ENCODE results near the gene SEC16A. TPM values are rescaled to one million over a fixed set of nuclear protein-coding genes. Genes with fewer than 3 reads are reported as not detected.

The SEC16A gene
- total RNA-seq, 4 donors from 2014 or later: 58.0 to 89.3 (median 75.0) TPM

GRCh38 chr9:136530461-136531089 is 47.7 kb upstream of the SEC16A start:
- Histone ChIP-seq H3K36me3 (no peaks in the 10 kb centered on the region), H3K27ac (peak overlapping the region; percentile 6), H3K9me3 (no peaks in the 10 kb centered on the region), H3K27me3 (no peaks in the 10 kb centered on the region), H3K4me1 (peaks cover 93% of the 10 kb centered on the region), H3K4me3 (no peak overlapping the region)
- TF ChIP-seq POLR2AphosphoS5 (IDR thresholded peaks at IDR 0.05) (no peak), POLR2A (IDR thresholded peaks at IDR 0.05) (no peak)
- whole genome bisulfite sequencing: 86% methylated on average over 13 of the region's 20 CpGs
- no peak for DNase-seq (ENCODE audit: low spot score in 2 of 2)

GRCh38 chr9:136529516-136530460 is 46.9 kb upstream of the SEC16A start:
- Histone ChIP-seq H3K36me3 (no peaks in the 10 kb centered on the region), H3K27ac (peak overlapping the region; percentile 6), H3K9me3 (no peaks in the 10 kb centered on the region), H3K4me3 (no peak overlapping the region), H3K27me3 (no peaks in the 10 kb centered on the region), H3K4me1 (peaks cover 89% of the 10 kb centered on the region)
- no peak for DNase-seq (ENCODE audit: low spot score in 2 of 2)
- WGBS: 66% methylated on average over 9 of the region's 40 CpGs
- TF ChIP-seq CTCF (IDR thresholded peaks at IDR 0.05) (no peak), EP300 (IDR thresholded peaks at IDR 0.05) (no peak), POLR2AphosphoS5 (IDR thresholded peaks at IDR 0.05) (no peak), POLR2A (IDR thresholded peaks at IDR 0.05) (no peak)

- peaks cover 83% of the 10 kb centered on the region for H3K4me1 ChIP-seq
- WGBS: 71% methylated on average over 1 of the region's 12 CpGs
- no peaks in the 10 kb centered on the region for H3K9me3 ChIP-seq
- H3K4me3 ChIP-seq: no peak overlapping the region
- TF ChIP-seq POLR2AphosphoS5 (IDR thresholded peaks at IDR 0.05) (no peak), POLR2A (IDR thresholded peaks at IDR 0.05) (no peak), CTCF (IDR thresholded peaks at IDR 0.05) (no peak), EP300 (IDR thresholded peaks at IDR 0.05) (no peak)
- no peak for DNase-seq (ENCODE audit: low spot score in 2 of 2)
- H3K27me3 ChIP-seq: no peaks in the 10 kb centered on the region
- peak overlapping the region; percentile 10 for H3K27ac ChIP-seq
- H3K36me3 ChIP-seq: no peaks in the 10 kb centered on the region
These were observed 46.0 kb upstream of the SEC16A start for GRCh38 chr9:136528716-136529341.

- 71% methylated on average over 31 of the region's 34 CpGs for WGBS
- no peak overlapping the region for H3K27ac ChIP-seq
- H3K4me3 ChIP-seq: no peak overlapping the region
- H3K9me3 ChIP-seq: no peaks in the 10 kb centered on the region
- DNase-seq (ENCODE audit: low spot score in 2 of 2): no peak
- peaks cover 7% of the 10 kb centered on the region for H3K36me3 ChIP-seq
- peaks cover 75% of the 10 kb centered on the region for H3K4me1 ChIP-seq
- no peaks in the 10 kb centered on the region for H3K27me3 ChIP-seq
- no peak for TF ChIP-seq CTCF (IDR thresholded peaks at IDR 0.05)
- TF ChIP-seq POLR2A (IDR thresholded peaks at IDR 0.05): no peak
- no peak for TF ChIP-seq EP300 (IDR thresholded peaks at IDR 0.05)
- no peak for TF ChIP-seq POLR2AphosphoS5 (IDR thresholded peaks at IDR 0.05)
These were observed 45.2 kb upstream of the SEC16A start for GRCh38 chr9:136527721-136528710.

GRCh38 chr9:136527131-136527530 is 44.3 kb upstream of the SEC16A start:
- H3K27me3 ChIP-seq: no peaks in the 10 kb centered on the region
- WGBS: 79% methylated on average over 10 of the region's 20 CpGs
- peak overlapping the region; percentile 36 for H3K27ac ChIP-seq
- TF ChIP-seq EP300 (IDR thresholded peaks at IDR 0.05) (no peak), CTCF (IDR thresholded peaks at IDR 0.05) (no peak), POLR2A (IDR thresholded peaks at IDR 0.05) (no peak), POLR2AphosphoS5 (IDR thresholded peaks at IDR 0.05) (no peak)
- no peak for DNase-seq (ENCODE audit: low spot score in 2 of 2)
- H3K36me3 ChIP-seq: peaks cover 16% of the 10 kb centered on the region
- H3K9me3 ChIP-seq: no peaks in the 10 kb centered on the region
- no peak overlapping the region for H3K4me3 ChIP-seq
- peaks cover 70% of the 10 kb centered on the region for H3K4me1 ChIP-seq

Data from suprapubic skin (tissue), 4 donors.